ENCODE results near the gene PLTP.
"Not testable (repeated sequence)": the region's sequence is repeated elsewhere in the genome, so short reads cannot be mapped to it uniquely, and the experiment has no call there.

PLTP gene

DNA sequence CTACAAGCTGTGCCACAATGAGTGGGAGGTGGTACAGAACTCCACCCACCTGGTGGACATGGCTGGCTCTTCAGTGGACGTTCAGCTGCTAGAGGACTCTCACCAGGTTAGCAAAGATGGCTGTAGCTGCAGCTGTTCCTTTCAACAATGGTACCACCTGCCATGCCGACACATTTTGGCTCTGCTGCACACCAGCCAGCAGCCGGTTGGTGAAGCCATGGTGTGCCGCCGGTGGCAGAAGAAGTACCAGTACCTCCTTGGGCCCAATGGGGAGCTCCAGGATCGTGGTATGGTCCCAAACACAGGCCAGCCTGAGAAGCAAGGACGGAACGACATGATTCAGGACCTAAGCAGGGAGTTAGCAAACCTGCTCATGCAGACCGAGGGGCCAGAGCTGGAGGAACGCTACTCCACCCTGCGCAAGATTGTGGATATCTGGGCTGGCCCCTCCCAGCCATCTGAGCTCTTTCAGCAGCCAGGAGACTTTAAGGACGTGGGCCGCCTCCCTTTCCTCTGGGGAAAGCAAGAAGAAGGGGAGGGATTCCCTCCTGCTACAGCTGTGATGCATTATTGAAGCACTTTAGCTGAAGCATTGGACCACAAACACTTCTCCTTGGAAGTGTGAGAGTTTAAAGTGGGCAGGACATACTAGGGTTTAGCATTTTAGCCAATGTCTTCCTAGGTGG is 33.7 kb downstream of the PLTP start:
- DNase-seq (ENCODE audit: low read depth, low spot score), result no peak

- DNase-seq (ENCODE audit: low read depth, low spot score), result no peak
Measured at GRCh38 chr20:45874576-45874975, 37.4 kb downstream of the PLTP start.

- not testable (repeated sequence) for DNase-seq (ENCODE audit: low read depth, low spot score)
Measured at GRCh38 chr20:45874104-45874481, 37.9 kb downstream of the PLTP start.

DNA sequence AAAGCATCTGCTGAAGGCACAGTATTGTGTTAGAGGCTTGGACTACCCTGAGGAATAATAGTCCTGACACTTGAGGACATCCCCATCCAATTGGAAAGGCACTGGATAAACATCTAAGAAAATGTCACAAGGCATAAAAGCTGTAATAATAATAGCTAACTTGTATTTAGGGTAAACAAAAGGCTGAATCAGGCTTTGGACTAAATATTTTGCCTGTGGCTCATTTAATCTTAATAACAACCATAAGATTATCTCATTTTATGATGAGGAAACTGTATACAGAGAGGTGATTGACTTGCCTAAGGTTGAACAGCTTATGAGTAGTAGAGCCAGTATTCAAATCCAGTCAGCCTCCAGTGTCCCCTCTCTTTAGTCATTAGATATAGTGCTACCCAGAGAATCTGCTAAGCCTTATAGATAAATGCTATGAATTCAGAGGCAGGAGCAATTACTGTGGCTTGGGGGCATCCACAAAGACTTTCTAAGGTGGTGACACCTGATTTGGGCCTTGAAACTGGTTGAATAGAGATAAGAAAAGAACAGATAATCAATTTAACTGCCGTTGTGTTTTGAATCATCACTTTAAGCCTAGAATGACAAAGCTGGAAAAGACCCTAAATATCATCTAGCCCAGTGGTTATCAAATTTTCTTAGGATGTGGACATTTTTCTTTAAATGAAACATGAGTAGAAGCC is 38.4 kb downstream of the PLTP start:
- DNase-seq (ENCODE audit: low read depth, low spot score), result no peak

DNA sequence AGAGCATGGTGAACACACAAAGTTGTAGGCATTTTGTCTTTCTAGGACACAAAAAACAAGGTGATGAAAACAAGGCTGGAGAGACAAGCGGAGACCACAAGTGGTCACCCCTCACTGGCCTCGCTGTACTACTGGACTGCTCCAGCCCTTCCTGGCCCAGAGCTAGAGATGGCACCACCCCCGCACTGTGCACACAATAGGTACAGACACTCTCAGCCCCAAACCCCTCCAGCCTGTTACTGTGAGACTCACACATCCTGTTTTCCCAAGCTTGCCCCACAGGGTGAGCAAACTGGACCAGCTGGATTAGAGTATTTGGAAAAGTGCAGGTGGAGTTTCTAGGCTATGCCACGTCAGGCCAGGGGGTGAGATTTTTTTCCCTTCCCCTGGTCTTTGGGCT is 39.3 kb downstream of the PLTP start:
- no peak for DNase-seq (ENCODE audit: low read depth, low spot score)

- peak; percentile 79 for DNase-seq (ENCODE audit: low read depth, low spot score)
Measured at GRCh38 chr20:45867819-45868176, 44.2 kb downstream of the PLTP start.

- no peak for DNase-seq (ENCODE audit: low read depth, low spot score)
Measured at GRCh38 chr20:45867136-45867818, 44.7 kb downstream of the PLTP start.

- DNase-seq (ENCODE audit: low read depth, low spot score), result no peak
Measured at GRCh38 chr20:45866454-45866853, 45.5 kb downstream of the PLTP start.

DNA sequence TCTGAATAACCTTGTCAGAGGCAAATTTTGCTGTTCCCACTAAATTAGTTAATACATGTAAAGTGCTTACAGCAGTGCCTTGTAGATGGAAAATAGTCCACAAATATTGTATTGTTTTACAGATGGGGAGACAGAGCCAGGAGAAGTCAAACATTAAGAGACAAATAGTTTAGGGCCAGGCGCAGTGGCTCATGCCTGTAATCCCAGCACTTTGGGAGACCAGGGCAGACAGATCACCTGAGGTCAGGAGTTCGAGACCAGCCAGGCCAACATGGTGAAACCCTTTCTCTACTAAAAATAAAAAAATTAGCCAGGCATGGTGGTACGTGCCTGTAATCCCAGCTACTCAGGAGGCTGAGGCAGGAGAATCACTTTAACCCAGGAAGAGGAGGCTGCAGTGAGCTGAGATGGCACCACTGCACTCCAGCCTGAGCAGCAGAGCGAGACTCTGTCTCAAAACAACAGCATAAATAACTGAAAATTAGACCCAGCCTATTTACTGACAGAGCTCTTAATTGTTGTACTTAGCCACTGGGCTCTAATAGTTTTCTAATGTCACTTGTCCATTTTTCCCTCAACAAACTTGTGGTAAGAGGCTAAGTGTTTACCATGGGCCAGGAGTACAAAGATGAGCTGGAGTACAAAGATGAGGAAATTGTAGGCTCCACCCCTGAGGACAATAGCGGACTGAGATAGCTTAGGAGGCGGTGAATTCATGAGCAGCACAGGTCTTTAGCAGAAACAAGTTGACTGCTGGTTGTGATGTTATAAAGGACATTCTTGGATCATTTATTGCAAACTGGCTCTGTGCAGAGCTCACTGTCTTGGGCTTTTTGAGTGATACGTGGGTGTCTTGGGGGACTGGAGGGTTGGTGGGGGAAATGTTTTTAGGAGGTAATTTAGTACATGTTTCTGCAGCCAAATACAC is 48.1 kb downstream of the PLTP start:
- no peak for DNase-seq (ENCODE audit: low read depth, low spot score)

GRCh38 chr20:45861221-45862075 is 50.5 kb downstream of the PLTP start:
- peak; percentile 57 for DNase-seq (ENCODE audit: low read depth, low spot score)

DNA sequence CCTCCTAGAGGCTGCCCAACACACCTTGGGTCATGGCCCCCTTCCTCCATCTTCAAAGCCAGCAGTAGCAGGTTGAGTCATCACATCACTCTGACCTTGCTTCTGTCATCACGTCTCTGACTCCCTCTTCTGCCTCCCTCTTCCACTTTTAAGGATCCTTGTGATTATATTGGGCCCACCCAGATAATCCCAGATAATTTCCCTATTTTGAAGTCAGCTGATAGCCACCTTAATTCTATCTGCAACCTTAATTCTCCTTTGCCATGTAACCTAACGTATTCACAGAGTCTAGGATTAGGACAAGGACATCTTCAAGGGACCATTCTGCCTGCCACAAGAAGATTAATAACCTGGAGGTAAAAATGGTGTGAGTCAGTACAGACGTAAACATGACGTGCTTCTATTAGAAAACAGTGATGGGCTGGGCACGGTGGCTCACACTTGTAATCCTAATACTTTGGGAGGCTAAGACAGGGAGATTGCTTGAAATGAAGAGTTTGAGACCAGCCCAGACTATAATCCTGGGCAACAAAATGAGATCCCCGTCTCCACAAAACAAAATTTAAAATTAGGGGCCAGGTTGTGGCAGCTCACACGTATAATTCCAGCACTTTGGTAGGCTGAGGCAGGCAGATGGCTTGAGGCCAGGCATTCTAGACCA is 51.3 kb downstream of the PLTP start:
- peak; percentile 16 for DNase-seq (ENCODE audit: low read depth, low spot score)

DNA sequence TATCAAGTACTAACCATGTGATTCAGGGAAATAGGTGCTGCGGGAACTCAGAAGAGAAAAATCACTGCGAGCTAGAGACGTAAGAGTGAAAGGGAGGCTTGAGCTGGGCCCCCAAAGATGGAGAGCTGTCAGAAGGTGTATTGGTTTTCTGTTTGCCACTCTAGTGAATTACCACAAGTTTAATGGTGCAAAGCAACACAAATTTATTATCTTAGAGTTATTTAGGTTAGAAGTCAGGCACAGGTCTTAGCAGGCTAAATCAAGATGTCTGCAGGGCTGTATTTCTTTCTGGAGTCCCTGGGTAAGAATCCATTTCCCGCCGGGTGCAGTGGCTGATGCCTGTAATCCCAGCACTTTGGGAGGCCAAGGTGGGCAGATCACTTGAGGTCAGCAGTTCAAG is 52.0 kb downstream of the PLTP start:
- DNase-seq (ENCODE audit: low read depth, low spot score), result no peak

GRCh38 chr20:45857882-45858216 is 54.1 kb downstream of the PLTP start:
- no peak for DNase-seq (ENCODE audit: low read depth, low spot score)

DNA sequence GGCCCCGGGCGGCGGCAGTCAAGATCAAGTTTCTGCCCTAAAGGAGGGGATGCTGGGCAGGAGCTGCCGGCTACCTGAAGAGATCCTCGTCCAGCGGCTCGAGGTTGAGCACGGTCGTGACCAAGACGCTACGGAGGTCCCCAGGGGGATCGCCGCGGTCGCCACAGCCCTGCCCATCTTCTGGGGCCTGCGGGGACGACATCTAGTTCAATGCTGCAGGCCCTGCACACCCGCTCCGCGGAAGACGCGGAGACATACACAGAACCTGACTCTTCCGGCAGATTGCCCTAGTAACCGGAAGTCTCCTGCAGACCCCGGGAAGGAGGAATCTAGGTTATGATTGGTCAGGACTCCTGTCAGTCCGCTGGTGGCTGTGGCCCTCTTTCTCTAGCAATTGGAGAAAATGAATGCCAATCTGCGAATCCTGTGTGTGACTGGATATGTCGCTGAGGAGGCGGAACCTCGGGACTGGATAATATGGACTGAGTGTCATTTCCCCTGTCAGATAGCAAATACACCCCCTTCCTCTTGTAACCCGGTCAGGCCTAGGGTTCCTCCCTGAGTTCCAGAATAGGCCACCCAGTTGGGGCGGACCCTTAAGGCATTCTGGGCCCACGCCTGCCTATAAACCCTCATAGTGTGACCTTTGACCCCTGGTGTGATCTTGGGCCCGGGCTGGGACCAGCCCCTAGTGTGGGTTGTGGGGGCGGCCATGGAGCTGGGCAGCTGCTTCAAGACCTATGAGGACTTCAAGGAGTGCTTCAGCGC is 54.7 kb downstream of the PLTP start, which contains the start of the genes ACOT8 and ZSWIM3:
Gene ACOT8, minus strand, starts transcription at position 279 of the 768 bp plus-strand sequence. Its CDS starts 77 bp downstream, at position 202.
Gene ZSWIM3, plus strand, starts transcription at position 501 of the 768 bp plus-strand sequence. Its CDS starts 212 bp downstream, at position 713.
- peak; percentile 100 for DNase-seq (ENCODE audit: low read depth, low spot score)

GRCh38 chr20:45853484-45853883 is 58.5 kb downstream of the PLTP start:
- no peak for DNase-seq (ENCODE audit: low read depth, low spot score)

- DNase-seq (ENCODE audit: low read depth, low spot score), result no peak
Measured at GRCh38 chr20:45852326-45852725, 59.6 kb downstream of the PLTP start.

DNA sequence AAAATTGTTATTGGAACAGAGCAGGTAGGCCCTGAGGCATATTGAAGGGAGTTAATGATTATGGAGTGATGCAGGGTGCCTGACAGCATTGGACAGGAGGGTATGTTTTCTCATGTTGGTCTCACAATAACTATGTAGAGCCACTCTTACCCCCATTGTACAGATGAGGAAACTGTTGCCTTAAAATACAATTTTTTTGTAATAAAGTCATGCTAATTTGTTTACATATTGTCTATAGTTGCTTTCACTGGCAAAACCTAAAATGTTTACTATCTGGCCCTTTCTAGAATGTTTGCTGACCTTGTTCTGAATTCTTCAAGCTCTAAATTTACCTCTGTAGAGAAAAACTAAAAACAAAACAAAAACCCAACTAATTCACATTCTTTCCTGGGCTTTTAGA is 60.5 kb downstream of the PLTP start:
- DNase-seq (ENCODE audit: low read depth, low spot score), result no peak

DNA sequence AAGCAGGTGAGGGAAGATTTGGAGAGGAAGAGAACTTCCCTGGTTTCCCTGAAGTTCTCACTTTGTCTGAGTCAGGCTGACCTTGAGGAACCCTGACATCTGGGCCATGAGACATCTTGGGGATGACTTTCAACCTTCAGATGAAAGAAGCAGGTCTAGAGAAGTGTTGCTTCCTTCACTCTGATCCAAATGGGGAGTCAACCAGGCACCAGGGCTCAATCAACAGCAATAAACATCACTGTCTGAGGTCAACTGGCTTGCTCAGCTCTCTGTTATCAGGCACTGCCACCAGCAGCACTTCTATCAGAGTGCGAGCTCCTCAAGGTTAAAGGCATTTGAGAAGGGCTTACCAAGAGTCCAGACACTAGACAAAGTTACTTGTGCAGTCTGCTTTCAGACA is 61.0 kb downstream of the PLTP start:
- no peak for DNase-seq (ENCODE audit: low read depth, low spot score)

DNA sequence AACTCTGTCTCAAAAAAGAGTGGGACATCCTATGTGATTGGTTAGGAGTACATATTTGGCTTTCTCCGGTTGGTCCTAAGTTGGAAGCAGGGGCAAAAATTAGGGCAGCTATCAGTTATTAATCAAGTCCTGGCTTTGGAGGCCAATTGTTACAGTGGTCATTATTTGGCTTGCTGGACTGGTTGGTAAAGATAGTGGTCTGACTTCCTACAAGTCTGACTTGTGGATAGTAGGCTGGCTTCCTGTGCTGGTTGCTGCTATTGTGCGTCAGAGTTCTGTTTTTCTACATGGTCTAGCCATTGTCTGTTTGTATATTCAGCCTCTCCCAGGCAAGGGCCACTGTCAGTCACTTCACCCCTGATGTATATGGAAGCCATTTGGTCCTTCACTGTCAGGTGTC is 61.7 kb downstream of the PLTP start:
- DNase-seq (ENCODE audit: low read depth, low spot score), result no peak

Data from astrocyte of the hippocampus (primary cell).